GM12892 (cell line): ENCODE results near the gene TMEM106C.

Experiments
- POLR2A ChIP-seq: IDR thresholded peaks from 2 replicates; pipeline ENCODE4 v1.6.1; 2011; ENCODE audit warnings: low read depth, low read length, control low read depth
- POLR2AphosphoS5 ChIP-seq: IDR thresholded peaks from 2 replicates; pipeline ENCODE4 v1.6.1; 2011; ENCODE audit warnings: low read depth, low read length, control low read depth
- TAF1 ChIP-seq: IDR thresholded peaks from 2 replicates; pipeline ENCODE4 v1.6.1; 2011; ENCODE audit warnings: low read depth, mild to moderate bottlenecking, control low read depth, low read length, borderline replicate concordance

- TF ChIP-seq TAF1 (no peak), POLR2A (no peak), POLR2AphosphoS5 (no peak)
These were observed 7.4 kb downstream of the TMEM106C start for GRCh38 chr12:47970843-47971242.
